Measurements from ENCODE around the gene PARVB.

Gene PARVB

GRCh38 chr22:44191036-44191454 lies 166.9 kb downstream of the PARVB start:
- in situ Hi-C loops (cut with HindIII; ENCODE audit: low sequenced_read_pairs) = no loop called here

GRCh38 chr22:44192098-44192815 lies 168.2 kb downstream of the PARVB start:
- in situ Hi-C loops (cut with HindIII; ENCODE audit: low sequenced_read_pairs) = no loop called here

- in situ Hi-C loops (cut with HindIII; ENCODE audit: low sequenced_read_pairs) = no loop called here
Observed at GRCh38 chr22:44192816-44193534, 168.9 kb downstream of the PARVB start.

DNA sequence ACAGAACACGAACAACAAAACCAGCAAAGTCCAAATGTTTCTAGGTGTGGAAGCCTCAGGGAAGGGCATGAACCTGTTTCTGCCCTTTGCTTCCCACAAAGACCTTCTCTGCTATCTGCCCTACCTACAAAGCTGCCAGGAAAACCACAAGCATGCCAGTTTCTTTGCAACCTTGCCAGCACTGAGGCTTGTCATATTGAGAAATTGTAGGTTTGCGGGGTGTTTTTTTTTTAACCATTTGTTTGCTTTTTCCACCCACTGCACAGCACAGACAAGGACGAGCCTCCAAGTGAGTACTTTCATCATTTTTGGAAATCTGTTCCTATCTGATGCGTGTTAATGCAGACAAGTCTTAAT lies 169.4 kb downstream of the PARVB start:
- in situ Hi-C loops (cut with HindIII; ENCODE audit: low sequenced_read_pairs) = no loop called here

DNA sequence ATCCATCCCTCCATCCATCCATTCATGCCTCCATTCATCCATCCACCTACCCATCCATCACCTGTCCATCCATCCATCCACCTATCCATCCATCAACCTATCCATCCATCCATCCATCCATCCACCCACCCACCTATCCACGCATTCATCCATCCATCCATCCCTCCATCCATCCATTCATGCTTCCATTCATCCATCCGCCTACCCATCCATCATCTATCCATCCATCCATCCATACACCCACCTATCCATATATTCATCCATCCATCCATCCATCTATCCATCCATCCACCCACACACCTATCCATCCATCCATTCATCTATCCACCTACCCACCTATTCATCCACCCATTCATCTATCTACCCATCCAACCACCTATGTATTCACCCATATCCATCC lies 170.5 kb downstream of the PARVB start:
- in situ Hi-C loops (cut with HindIII; ENCODE audit: low sequenced_read_pairs) = no loop called here

DNA sequence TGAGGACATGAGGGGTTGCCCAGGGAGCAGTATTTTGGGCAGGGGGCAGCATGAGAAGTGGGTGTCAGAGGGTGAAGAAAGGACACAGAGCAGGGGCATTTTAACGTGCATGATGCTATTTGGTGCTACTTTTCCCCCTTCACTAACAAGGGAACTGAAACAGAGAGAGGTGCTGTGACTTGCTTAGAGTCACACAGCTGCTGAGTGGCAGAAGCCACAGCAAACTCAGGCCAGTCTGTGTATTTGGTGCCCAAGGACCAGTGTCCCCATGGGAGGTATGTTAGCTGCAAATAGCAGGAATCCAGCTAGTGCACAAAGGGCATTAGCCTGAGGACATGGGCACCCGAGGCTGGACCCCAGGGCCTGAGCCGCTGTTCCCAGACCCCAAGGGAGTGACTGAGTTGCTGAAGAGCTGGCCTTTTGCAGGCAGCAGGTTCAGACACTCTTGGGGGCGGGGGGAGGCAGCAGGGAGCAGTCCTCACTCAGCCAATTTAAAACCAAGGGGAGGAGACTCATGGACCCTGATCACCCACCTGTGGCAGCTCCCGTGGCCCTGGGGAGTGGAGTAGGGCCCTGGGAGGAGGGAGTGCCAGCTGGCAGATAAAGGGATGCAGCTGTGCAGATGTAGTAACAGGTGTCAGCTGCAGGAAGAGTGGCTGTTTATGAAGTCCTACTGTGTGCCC lies 171.2 kb downstream of the PARVB start:
- in situ Hi-C loops (cut with HindIII; ENCODE audit: low sequenced_read_pairs) = no loop called here

GRCh38 chr22:44196241-44196640 lies 172.1 kb downstream of the PARVB start:
- in situ Hi-C loops (cut with HindIII; ENCODE audit: low sequenced_read_pairs) = no loop called here

DNA sequence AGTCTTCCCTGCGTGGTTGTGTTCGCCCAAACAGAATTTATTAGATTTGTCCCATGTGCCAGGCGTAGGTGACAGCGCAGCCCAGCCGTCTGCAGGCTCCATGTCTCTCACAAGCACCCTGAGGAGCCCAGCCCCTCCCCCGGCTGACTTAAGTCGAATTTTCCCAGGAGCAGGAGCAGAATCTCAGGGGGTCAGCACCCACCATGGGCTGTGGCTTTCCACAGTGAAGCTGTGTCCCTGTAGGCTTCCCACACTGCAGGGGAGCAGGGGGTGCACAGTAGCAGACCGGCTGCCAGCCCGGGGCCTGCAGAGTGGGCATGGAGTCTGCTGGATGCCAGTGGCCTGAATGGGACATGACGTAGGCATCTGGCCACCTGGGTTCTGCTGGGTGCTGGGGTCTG lies 172.6 kb downstream of the PARVB start:
- in situ Hi-C loops (cut with HindIII; ENCODE audit: low sequenced_read_pairs) = no loop called here

DNA sequence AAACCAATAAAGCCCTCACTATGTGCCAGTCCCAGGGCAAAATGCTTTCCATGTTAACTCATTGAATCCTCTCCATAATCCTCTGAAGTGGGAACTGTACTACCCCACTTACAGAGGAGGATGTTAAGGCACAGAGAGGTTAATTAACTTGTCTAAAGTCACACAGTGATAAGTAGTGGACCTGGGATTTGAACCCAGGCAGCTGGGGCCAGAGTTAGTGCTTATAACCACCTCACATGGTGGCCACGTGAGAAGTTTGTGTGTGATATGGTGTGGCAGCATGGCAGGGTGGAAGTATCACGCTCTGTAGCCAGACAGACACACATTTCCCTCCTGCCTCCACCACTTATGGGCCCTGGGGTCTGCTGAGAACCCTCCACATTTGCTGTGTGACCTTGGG lies 173.2 kb downstream of the PARVB start:
- in situ Hi-C loops (cut with HindIII; ENCODE audit: low sequenced_read_pairs) = no loop called here

DNA sequence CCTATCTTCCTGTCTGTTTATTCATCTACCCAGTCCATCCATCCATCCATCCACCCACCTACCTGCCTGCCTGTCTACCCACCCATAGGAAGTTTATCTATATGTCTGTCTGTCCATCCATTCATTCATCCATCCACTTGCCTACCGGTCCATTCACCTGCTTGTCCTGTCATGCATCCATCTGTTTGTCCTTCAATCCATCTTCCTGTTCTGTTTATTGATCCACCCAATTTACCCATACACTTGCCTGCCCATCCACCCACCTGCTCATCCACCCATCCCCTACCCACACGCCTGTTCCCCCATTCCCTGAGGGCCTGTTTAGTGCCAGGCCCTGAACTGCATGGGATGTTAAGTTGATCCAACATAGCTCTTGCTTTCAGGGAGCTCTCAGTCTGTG lies 175.1 kb downstream of the PARVB start:
- in situ Hi-C loops (cut with HindIII; ENCODE audit: low sequenced_read_pairs) = no loop called here

DNA sequence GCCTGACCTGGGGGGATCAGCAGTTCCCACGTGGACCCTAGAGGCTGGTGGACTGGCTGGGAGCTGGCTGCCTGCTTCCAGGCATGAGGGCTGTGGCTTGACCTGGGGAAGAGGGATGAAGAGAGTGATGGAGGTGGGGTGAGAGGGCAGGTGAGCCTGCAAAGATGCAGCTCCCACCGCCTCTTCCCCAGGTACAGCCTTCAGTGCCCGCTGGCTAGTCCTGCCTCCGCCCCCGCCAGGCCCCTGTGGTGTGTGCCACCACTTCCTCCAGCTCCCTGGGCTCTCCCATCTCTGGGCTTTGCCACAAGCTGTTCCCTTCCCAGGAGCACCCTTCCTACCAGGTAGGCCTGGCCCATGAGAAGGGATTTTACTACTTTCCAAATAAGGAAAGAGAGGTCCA lies 175.8 kb downstream of the PARVB start:
- in situ Hi-C loops (cut with HindIII; ENCODE audit: low sequenced_read_pairs) = no loop called here

DNA sequence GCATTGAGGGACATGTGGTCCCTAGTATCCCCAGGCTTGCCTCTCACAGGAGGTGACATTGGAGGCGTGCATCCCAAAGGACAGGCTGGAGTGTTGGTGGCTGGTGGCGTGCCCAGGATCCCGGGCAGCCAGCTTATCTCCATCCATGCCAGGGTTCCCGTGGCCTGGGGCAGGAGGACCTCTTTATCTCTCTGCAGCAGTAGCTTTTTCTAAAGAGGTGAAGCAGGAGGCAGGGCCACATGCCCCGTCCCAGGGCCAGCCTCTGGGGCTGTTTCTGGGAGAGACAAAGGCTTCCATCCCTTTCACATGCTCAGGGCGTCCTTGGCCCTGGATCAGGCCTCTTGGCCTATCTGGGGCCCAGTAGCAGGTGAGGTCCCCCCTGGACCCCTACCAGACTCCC lies 176.3 kb downstream of the PARVB start:
- in situ Hi-C loops (cut with HindIII; ENCODE audit: low sequenced_read_pairs) = no loop called here

GRCh38 chr22:44200855-44201550 lies 176.9 kb downstream of the PARVB start:
- in situ Hi-C loops (cut with HindIII; ENCODE audit: low sequenced_read_pairs) = no loop called here

GRCh38 chr22:44201665-44202064 lies 177.6 kb downstream of the PARVB start:
- in situ Hi-C loops (cut with HindIII; ENCODE audit: low sequenced_read_pairs) = no loop called here

DNA sequence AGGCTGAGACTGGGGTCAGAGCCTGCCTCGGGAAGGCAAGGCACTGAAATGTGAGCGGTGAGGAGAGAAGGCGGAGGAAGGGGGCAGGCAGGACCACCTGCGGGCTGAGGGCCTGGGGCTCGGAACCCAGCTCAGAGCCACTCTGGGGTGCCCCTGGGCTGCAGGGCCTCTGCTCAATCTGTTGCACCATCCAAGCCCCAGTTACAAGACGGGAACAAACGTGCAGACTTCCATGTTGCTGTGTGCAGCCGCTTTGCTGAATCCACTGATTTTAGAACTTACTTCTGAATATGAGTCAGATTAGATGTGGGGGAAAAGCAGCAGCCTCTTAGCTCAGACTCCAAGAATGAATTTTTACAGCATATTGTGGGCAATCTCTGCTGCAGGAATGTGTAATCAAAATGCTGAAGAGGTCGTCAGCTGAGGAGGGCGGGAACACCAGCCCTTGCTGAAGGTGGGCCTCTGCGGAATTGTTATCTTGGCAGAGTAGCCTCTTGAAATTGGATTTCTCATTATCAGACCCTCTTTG lies 178.2 kb downstream of the PARVB start:
- in situ Hi-C loops (cut with HindIII; ENCODE audit: low sequenced_read_pairs) = no loop called here

DNA sequence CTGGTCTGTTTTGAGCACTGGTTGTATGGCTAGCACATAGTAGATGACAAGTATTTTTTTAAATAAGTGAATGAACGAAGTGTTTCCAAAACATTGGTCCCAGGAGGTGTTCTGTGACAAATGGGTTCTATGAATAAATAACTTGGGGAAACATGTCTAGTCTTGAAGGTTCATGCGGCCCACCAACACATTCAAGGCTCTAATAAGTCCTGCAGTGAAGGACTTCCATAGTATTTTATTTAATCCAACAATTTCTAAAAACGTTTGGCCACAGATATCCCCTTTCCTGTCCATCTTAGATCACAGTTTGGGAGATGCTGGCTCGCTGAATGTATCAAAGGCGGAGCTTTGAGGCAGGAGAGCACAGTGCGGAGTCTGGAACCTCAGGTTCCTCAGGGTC lies 179.1 kb downstream of the PARVB start:
- in situ Hi-C loops (cut with HindIII; ENCODE audit: low sequenced_read_pairs) = no loop called here

DNA sequence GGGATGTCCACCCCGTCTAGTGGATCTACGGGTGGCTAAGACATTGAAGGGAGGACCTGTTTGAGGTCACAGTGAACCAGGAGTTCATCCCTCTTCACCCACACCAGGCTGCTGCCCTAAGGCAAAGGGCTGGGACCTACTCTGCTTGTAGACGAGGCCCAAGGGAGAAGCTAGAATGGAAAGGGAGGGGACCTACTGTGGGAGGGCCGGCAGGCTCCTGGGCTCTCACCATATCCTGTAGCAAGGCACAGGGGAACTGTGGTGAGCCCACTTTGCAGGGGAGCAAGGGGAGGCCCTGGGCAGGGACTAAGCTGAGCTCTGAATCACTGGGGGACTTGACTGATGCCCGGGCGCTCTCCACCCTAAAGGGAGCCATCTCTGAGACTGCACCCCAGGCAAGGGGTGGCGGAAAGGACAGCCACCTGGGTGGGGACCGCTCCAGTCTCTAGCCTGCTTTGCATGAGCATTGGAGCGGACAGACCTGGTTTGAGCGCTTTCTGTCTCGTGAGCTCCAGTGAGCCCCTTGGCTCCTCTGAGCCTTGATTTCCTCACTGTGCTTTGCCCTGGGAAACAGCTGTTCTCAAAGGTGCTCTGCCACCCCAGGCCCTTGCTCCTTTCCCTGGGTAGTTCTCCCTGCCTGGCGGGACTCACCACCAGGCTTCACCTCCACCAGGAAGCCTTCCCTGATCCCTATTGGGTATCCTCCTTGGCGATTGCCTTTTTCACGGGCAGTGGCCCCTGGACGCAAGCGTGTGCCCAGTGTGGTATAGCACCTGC lies 180.8 kb downstream of the PARVB start:
- in situ Hi-C loops (cut with HindIII; ENCODE audit: low sequenced_read_pairs) = no loop called here

DNA sequence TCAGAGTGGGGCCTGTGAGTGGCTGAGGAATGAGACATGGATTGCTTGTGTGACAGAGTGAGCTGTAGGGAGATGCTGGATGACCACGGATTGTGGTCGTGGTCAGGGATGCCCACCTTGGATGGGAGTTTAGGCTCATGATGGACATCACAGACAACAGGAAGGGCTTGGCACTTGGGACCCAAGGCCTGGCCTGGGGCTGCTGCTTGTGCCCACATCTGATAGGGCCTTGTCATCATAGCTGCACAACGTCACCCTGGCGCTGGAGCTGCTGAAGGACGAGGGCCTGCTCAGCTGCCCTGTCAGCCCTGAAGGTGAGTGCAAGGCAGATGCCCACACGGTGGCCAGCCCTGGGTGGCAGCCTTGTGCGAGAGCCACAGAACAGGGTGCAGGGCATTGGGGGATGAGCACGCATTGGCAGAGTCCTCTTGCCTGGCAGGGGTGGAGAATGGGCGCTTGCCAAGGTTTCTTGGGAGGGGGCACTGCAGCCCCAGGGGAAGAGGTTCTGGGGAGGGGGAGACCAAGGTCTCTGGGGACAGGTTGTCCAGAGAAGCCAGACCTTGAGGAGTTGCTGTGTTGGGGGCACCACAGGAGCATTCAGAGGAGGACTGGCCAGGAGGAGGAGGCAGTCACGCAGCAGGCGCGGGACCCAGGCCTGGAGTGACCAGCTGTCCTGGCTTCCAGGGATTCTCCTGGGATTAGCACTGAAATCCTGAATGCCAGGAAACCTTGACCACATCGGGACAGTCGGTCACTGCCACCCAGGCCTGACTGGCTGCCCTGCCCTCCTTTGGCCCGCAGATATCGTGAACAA lies 181.6 kb downstream of the PARVB start:
- in situ Hi-C loops (cut with HindIII; ENCODE audit: low sequenced_read_pairs) = no loop called here

DNA sequence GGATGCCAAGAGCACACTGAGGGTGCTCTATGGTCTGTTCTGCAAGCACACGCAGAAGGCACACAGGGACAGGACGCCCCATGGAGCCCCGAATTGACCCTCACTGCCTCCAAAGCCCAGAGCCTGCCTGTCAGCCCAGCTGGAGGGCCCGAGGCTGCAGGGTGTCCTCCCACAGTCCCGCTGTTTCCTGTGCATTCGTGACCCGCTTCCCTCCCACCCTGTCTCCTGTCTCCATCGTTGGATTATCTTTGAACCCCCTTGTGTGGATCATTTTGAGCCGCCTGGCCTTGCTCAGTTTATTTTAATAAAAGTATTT lies 182.2 kb downstream of the PARVB start:
- in situ Hi-C loops (cut with HindIII; ENCODE audit: low sequenced_read_pairs) = no loop called here

DNA sequence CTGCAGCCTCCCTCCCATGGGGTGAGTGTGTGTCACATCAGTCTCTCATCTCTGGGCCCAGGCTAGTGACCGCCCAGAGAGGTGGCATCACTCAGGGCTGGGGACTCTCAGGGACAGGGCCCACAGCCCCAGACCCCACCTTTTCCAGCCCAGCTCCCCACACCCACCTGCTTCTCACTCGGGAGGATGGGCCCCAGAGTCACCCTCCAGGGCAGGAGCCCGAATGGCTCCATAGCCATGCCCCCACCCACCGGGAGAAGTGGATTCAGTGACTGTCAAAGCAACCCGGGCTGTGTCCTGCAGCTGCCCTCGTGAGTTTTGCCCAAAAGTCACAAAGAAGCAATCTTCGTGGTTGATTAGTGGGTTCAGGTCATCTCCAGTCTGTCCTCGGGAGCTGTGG lies 182.6 kb downstream of the PARVB start:
- in situ Hi-C loops (cut with HindIII; ENCODE audit: low sequenced_read_pairs) = no loop called here

Measured in endothelial cell of hepatic sinusoid (primary cell).